CD4-positive, alpha-beta T cell treated with Interleukin-15 for 4 hours (primary cell): ENCODE data around the gene KLHL26.

Experiments
- DNase-seq: peaks from one replicate; pipeline ENCODE4 v3.0.0-alpha.2; 2020; ENCODE audit warnings: low spot score

The KLHL26 gene

DNA sequence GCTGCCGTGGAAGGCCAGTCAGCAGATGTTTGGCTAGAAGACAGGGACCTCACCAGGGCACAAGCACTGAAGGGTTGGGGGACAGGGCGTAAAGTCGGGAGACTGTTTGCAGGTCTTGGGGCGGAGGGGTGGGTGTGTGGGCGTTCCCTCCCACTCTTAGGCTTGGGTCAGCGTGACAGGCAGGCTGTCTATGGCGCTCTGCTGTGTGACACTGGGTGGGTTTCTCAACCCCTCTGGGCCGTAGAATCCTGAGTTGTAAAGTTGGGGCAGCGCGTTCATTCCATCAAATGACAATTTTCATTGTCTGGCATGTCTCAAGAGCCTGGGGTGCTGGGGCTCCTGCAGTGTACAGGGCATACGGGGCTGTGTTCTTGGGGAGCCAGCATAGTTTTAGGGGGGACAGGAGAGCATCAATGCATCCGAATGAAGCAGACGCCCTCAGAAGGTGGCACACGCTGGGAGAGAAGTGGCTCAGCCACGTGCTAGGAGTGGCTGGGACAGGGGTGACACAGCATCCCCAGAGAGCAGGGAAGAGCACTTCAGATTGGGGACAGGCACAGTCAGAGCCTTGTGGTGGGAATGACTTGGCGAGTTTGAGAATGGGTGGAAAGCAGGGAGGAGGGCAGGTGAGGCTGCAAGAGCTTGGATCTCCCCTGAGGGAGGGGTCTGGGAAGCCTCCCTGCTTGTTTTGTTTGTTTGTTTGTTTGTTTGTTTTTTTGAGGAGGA, 51.1 kb downstream of the KLHL26 start:
- no peak for DNase-seq

DNA sequence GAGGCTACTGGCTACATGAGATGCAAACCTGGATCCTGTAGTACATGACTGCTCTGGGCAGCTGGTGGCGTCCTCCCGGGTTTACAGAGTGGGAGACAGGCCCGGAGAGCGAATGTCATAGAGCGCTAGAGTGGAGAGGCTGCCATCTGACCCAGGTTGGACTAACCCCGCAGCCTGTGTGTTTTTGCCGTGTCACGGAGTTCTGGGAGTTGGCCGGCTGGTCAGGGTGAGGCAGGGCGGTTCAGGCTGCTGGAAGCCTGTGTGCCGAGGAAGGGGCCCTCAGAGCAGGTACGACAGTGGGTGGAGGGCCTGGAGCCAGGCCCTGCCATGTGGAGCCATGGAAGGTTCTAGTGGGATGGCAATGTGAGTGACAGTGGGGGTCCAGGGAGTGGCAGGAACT, 59.2 kb downstream of the KLHL26 start:
- no peak for DNase-seq

DNA sequence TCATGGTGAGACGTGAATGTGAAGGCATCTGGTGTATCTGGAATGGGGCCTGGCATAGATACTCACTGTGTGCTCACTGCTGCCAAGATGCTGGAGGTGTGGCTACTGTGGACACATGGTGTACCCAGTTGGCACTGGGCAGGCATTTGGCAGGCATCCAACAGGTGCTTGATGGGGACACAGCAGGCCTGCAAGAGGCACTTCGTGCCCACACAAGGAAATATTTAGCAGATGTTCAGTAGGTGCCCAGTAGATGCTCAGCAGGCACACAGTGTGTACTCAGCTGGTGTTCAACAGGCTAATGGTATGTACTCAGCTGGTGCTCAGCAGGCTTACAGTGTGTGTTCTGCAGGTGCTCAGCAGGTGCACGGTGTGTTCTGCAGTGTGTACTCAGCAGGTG, 60.9 kb downstream of the KLHL26 start:
- no peak for DNase-seq

DNA sequence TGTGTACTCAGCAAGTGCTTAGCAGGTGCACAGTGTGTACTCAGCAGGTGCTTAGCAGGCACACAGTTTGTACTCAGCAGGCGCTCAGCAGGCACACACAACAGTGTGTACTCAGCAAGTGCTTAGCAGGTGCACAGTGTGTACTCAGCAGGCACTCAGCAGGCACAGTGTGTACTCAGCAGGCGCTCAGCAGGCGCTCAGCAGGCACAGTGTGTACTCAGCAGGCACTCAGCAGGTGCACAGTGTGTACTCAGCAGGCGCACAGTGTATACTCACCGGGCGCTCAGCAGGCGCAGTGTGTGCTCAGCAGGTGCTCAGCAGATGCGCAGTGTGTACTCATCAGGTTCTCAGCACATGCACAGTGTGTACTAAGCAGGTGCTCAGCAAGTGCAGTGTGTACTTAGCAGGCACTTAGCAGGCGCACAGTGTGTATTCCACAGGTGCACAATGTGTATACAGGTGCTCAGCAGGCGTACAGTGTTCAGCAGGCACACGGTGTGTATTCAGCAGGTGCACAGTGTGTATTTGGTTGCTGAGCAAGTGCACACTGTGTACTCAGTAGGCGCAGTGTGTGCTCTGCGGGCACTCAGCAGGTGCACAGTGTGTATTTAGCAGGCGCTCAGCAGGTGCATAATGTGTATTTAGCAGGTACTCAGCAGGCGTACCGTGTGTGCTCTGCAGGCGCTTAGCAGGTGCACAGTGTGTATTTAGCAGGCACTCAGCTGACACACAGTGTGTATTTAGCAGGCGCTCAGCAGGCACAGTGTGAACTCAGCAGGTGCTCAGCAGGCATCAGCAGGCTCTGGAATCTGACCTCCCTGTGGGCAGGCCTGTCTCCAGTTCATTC, 61.7 kb downstream of the KLHL26 start:
- no peak for DNase-seq

GRCh38 chr19:18699403-18700054, 62.7 kb downstream of the KLHL26 start:
- DNase-seq = no peak

DNA sequence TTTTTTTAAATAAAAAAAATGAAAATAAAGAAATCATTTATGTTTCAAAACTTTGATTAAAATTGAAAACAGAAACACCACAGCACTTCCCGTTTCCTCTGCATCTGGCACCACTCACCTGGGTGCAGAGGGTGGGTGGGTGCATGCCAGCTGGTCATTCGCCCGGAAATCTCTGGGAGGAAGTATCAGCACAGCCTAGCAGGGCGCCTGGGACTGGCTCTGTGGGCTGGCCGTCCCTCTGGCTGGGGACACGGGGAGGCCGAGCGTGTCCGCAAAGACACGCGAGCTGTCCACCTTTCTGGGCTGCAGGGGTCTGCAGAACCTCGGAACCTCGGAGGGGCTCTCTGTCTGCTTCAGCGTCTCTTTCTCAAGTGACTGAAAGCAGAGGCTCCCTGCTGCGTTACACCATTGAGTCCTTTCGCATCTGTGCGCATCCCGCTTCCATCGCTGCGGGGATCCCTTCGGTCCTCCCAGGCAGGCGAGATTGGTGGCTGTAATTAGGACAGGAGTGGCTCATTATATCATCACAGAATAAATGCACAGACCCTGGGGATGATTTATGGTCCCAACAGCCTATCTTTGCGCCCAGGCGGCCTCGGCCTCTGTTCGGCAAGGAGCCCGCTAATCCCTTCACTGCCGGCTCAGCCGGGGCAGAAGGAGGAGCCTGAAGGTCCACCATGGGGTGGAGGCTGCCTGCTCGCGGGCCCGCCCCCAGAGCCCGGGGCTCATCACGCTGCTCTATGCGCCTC, 63.8 kb downstream of the KLHL26 start:
- DNase-seq = peak; percentile 62

- DNase-seq = no peak
These were observed 64.4 kb downstream of the KLHL26 start for GRCh38 chr19:18701250-18701608.

DNA sequence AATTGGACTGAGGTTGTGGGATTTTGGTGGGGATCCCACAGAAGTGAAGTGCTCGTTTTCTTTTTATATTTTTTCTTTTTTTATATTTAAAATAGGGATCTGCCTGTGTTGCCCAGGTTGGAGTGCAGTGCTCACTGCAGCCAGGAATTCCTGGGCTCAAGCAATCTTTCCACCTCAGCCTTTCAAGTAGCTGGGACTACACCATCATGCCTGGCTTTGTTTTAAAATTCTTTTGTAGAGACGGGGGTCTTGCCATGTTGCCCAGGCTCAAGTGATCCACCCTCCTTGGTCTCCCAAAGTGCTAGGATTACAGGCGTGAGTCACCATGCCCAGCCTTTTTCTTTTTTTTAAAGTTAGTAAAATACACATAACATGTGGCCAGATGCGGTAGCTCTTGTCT, 67.2 kb downstream of the KLHL26 start:
- DNase-seq = no peak

GRCh38 chr19:18704971-18705370, 68.1 kb downstream of the KLHL26 start:
- DNase-seq = no peak

DNA sequence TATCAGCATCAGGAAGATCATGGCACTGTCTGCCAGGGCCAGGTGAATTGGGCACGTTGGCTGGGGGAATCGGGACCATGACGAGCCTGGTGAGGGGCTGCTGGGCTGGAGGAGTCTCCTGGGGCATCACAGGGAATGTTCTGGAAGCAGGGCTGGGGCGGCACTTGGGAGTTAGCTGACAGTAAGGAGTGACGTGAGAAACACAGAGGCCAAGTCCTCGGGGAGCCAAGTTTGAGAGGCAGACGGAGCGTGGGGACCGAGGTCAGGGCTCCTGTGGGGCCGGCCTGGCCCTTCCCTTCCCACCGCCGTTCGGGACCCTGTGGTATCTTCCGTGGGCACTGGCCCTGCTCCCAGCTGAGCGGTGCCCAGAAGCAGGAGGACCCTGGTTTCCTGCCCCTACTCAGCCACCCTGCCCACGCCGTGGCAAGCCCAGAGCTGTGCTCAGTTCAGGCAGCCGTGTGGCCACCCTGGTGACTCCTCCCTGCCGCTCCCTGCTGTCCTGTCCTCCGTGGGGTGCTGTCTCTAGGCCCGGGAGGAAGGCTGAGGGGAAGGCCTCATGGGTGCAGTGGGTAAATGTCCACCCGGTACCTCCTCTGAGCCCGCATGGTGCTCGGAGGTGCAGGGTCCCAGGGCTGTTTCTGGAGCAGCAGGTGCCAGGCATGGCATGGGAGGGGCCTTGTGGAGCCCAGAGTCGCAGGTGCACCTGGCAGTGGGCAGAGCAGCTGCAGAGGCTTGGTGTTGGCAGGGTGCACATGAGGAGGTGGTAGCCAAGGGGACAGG, 71.8 kb downstream of the KLHL26 start:
- DNase-seq = no peak

DNA sequence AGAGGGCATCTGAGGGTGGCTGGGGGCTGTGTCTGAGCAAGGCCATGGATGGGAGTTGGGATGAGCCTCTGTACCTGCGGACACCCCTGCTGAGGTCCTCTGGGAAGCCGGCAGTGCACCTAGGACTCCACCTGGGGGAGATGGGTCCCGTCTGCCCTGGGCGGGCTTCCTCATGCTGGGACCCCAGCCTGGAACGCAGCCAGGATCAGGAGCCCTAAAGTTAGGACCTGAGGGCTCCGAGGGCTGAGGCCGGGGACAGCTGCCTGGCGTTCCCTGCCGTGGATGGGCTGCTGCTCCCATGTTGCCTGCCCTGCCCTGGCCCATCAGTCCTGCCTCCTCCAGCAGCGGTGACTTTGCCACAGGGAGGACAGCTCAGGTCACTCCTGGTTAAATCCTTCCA, 72.7 kb downstream of the KLHL26 start:
- DNase-seq = no peak

DNA sequence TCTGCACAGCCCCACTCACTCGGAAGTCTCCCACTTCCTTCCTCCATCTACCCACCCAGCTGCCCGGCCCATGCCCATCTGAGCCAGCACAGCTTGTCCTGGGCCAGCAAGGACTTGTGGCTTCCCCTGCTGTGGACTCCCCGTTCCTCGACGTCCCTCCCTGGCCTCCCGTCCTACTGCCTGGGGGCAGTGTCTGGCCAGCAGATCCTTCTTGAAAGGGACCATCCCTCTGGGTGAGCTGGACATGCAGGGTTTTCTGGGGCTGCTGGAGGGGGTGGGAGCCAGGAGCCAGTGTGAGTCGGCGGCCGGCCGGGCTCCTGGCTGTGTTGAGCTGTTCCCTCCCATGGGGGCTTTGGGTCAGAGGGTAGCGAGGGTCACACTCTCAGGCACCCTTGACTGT, 73.4 kb downstream of the KLHL26 start:
- no peak for DNase-seq

- DNase-seq = no peak
These were observed 74.3 kb downstream of the KLHL26 start for GRCh38 chr19:18710996-18711751.

- no peak for DNase-seq
These were observed 75.1 kb downstream of the KLHL26 start for GRCh38 chr19:18711893-18712292.

- no peak for DNase-seq
These were observed 76.2 kb downstream of the KLHL26 start for GRCh38 chr19:18712981-18713380.

DNA sequence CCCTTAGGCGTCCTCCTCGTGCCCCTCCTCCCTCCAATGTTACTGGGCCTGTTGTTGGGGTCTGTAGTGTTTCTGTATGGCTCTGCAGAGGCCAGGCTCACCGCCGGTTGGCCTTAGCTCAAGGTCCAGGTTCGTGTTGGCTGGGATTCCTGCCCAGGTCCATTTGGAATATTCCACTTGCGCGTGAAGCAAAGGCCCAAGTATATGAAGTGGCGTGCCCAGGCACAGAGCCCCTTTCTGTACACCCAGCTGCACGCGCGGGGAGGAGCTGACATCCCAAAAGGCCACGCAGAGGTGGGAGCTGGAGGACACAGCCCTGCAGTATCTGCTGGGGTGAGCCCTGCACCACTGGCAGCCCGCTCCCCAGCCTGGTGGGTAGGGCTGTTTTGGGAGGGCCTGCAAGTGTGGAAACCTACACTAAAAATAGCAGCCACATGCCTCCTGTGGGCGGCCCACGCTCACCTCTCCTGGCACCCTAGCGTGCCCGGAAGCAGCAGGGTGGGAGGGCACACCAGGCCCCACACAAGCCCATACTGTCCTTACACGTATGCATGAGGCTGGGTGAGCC, 76.8 kb downstream of the KLHL26 start:
- no peak for DNase-seq

DNA sequence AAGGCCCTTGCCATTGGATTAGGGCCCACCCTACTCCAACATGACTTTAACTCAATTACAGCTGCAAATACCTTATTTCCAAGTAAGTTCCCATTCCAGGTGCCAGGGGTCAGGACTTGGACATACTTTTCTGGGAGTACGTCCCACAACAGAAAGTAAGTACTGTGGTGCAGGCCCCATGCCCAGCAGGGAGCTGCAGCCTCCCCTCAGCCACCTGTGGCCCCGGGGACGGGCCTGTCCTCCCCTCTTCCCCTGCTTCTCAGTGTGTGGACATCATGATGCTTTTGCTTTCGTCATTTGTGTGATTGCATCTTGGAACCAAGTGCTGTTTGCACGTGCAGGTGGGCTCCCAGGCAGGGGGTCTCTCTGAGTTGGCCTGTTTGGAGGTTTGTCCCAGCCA, 78.6 kb downstream of the KLHL26 start:
- no peak for DNase-seq

- DNase-seq = no peak
These were observed 80.0 kb downstream of the KLHL26 start for GRCh38 chr19:18716857-18717256.

- no peak for DNase-seq
These were observed 80.8 kb downstream of the KLHL26 start for GRCh38 chr19:18717601-18718000.

GRCh38 chr19:18718015-18718526, 81.2 kb downstream of the KLHL26 start:
- no peak for DNase-seq
